ENCODE data around the gene SHC1.
A peak's percentile ranks its signal among the peaks of the same experiment; 100 is the strongest.

Gene SHC1

GRCh38 chr1:154973344-154974101 lies 3.0 kb upstream of the SHC1 start:
- DNase-seq: peak; percentile 89

DNA sequence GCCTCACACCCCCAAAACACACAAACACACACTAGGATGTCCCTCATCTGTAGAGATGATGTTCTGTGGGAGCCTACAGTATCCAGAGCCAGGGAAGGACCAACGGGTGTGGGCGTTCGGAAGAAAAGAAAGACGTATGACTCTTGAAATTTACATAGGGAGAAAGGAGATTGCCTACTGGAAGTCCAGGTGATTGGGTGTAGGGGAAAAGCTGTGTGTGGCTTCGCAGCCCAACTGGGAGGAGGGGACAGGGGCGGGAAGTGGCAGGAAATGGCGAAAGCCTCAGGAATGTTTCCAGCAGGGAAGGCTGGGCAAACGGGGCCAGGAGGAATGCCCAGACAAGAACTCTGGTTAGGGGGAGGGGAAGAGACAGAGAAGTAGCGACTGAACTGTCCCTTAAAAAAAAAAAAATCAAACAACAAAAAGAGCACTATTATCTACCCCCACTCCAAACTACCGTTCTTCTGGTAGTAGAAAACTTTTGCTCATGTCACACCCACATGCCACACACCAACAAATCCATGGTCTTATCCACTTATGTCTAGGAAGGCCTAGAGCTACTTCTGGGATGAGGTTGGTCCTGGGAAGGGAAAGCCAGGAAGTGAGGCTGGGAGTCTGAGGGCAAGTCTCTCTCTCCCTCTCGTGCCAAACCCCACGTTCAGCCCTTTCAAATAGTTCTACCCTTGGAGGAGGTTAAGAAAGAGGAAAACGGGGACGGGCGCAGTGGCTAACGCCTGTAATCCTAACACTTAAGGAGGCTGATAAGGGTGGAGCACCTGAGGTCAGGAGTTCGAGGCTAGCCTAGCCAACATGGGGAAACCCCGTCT lies 2.2 kb upstream of the SHC1 start:
- no peak for DNase-seq

- DNase-seq: no peak
Observed at GRCh38 chr1:154972213-154972516, 1.6 kb upstream of the SHC1 start.

GRCh38 chr1:154971341-154971998 lies 923 bp upstream of the SHC1 start:
- no peak for DNase-seq

DNA sequence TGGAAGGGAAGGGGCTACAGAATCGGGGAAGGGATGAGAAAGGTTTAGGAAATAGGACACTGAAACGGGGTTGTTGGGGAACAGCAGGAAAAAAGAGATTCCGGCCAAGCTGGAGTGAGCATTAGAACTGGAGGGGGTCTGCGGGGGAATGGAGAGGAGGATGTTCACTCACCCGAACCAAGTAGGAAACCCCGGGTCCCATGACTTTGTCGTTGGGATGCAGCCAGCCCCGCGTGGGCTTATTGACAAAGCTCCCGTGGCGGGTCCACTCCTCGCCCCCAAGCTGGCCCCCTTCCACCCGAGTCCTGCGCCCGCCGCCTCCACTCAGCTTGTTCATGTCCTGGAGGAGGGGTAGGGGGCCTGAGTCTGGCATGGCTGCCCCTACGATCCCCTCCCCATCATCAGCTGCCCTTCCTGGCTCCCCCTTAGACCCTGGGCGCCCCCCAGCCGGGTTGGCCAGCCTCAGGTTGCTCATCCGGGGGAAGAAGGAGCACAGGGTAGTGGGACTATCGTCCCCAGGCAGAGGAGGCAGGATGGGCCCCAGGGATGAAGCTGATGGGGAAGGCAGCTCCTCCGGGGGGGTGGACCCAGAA lies 591 bp downstream of the SHC1 start:
- DNase-seq: no peak

DNA sequence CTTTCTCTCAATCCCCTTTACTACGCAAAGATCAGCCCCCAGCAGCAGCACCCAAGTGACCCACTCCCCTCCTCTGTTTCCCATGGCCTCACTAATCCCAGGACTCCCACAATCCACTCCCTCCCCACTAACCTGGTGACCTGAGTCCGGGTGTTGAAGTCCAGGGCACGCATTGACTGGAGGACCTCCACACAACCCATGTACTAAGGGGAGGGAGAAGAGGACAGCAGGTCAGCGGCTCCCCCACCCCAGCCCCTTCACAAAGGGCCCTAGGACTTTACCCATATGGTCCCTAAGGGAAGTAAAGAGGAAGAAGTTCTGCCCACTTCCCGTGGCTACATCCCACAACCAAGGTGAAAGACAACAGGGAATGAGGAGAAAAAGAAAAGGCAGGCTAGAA lies 1.3 kb downstream of the SHC1 start:
- no peak for DNase-seq

DNA sequence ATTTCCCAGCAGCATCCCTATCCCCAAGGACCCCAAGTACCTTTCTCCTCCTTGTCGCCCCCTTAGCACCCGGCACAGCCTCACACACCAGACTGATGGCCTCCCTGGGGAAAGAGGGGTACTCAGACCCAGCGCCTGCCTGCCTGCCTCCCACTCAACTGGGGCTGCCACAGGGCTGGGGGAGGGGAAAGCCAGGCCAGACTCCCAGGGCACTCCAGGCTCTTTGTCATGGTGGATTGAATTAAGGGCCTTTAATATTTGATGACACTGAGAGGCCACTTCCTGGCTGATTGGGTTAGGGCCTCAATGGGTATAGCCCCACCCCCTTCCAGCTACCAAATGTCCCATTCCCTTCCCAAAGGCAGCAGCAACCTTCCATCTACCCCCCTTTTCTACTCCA lies 1.8 kb downstream of the SHC1 start:
- DNase-seq: no peak

DNA sequence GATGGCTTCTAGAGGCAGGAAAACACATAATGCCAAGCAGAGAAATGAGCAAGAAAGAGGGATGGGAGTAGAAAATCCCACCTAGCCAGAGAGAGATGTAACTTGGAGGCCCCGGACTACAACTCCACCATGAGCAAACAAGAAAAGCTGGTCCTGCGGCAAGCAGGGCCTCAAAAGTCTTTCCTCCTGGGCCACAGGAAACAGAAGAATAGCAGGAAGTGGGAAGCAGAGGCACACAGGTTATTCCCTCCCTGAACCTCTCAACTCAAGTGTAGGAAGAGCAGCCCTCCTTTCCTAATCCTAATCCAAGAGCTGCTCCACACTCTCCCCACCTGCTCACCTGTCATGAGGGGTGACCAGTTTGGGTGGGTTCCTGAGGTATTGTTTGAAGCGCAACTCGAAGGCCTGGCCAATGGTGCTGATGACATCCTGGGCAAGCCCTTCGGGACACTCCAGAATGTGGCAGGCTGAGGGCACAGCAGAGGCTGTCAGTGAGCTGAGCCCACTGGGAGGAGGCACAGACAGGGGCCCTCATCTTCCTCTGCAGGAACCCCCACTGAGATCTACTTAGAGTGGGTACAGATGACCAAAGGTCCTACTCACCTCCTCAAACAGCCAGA lies 3.1 kb downstream of the SHC1 start:
- DNase-seq: no peak

GRCh38 chr1:154966111-154966510 lies 4.4 kb downstream of the SHC1 start:
- no peak for DNase-seq

DNA sequence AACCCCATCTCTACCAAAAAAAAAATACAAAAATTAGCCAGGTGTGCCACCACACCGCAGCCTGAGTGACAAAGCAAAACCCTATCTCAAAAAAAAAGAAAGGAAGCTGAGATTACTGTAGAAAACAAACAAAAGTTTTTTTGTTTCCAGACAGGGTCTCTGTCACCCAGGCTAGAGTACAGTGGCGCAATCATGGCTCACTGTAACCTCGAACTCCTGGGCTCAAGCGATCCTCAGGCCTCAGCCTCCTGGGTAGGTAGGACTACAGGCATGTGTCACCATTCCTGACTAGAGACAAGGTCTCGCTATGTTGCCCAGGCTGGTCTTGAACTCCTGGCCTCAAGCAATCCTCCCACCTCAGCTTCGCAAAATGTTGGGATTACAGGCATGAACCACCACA lies 6.2 kb downstream of the SHC1 start:
- DNase-seq: no peak

GRCh38 chr1:154963643-154964042 lies 6.9 kb downstream of the SHC1 start:
- DNase-seq: no peak

DNA sequence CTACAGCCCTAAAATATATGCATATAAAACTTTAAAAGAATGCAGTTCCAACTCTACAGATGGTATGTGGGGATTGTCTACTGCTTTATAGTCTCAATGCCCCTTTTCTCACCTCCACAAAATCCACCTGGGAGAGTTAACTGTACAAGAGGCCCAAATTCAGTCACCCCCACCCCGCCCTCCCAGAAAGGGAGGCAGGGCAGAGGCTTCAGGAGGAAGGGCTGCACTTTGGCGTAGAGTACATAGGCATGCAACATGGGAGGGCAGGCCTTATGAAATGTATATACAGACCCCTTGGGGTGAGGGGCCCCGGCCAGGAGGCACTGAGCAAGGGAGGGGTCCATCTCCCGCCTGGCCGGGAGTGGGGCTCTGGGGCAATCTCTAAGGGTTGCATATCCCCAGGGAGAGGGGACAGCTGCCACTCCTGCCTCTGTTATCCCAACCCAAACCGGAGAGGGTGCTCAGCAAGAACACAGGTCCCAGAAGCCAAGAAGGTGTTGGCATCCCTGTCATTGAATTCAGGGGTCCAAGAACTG lies 7.7 kb downstream of the SHC1 start:
- DNase-seq: no peak

DNA sequence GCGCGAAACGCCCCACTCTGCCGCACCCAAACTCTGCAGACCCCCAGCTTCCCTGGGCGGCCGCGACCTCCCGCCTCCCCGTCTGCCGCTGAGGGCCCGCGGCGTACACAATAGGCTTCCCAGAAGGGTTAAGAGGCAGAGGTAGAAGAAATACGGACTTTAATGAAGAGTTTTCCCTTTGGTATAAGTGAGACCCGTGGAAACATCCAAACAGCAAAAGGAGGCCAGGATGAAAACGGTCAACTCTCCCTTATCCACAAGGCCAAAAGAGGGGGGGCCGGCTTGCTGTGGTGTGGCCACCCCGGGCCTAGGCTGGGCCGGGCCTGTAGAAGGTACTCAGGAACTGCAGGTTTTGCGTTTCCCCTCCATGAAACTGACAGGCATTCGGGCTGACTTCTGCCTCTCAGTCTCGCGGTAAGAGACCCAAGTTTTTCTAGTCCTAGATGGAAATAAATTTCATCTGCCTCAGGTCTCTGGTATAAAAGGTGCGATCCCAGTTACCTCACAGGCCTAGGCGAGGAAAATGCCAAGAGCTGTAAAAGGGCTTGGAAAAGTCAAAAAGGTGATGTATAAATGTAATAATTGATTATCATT lies 8.3 kb downstream of the SHC1 start:
- DNase-seq: peak; percentile 11

- DNase-seq: peak; percentile 68
Observed at GRCh38 chr1:154961207-154962155, 9.1 kb downstream of the SHC1 start, which contains the start of gene PYGO2. Gene PYGO2 (minus strand): TSS chr1:154961782. CDS start chr1:154961576, 206 bp downstream.

DNA sequence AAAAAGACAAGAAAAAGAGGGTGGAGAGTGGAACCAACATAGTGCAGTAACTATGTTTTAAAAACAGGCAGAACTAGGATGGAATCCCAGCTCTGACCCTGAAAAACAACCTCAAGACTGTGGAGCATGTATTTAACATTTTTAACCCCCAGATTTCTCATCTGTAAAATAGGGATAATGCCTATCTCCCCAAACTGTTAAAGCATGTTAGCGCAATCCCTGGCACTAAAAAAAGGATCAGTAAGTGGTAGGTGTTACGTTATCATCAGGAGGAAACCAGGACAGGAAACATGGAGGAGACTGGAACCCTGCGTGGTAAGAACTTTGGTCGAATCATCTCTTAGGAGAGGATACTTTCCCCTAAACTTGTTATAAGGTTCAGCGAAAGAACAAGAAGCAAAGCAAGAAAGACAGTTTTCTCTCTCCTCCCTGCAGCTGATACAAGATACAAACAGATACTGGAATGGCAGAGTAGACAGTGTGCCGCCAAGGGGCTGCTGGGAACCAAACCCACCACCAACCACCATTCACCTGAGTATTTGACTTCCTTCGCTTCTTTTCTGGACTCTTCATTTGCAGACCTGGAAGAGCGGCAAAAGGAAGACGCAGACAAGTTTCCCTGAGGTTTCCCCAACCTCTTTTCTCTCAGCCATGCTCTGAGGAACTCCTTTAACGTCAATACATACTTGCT lies 10.0 kb downstream of the SHC1 start:
- DNase-seq: no peak

GRCh38 chr1:154959426-154959780 lies 11.1 kb downstream of the SHC1 start:
- DNase-seq: no peak

- DNase-seq: no peak
Observed at GRCh38 chr1:154958681-154959425, 11.7 kb downstream of the SHC1 start.

- no peak for DNase-seq
Observed at GRCh38 chr1:154958036-154958435, 12.5 kb downstream of the SHC1 start.

GRCh38 chr1:154957091-154957657 lies 13.4 kb downstream of the SHC1 start:
- no peak for DNase-seq
